Amniotic epithelial cell (primary cell): ENCODE data around the gene SHC4.
A peak's percentile ranks its signal among the peaks of the same experiment; 100 is the strongest.
"Not testable (repeated sequence)": the region's sequence is repeated elsewhere in the genome, so short reads cannot be mapped to it uniquely, and the experiment has no call there.

Experiments
- DNase-seq: peaks from one replicate; pipeline ENCODE4 v3.0.0-alpha.2; 2010; ENCODE audit warnings: low read depth

SHC4 gene

GRCh38 chr15:48795901-48796300 is 167.8 kb downstream of the SHC4 start:
- DNase-seq, result no peak

GRCh38 chr15:48794697-48795134 is 169.0 kb downstream of the SHC4 start:
- no peak for DNase-seq

- DNase-seq, result no peak
Measured at GRCh38 chr15:48792408-48792807, 171.3 kb downstream of the SHC4 start.

GRCh38 chr15:48790466-48791115 is 173.1 kb downstream of the SHC4 start:
- not testable (repeated sequence) for DNase-seq

- DNase-seq, result no peak
Measured at GRCh38 chr15:48785712-48786111, 178.0 kb downstream of the SHC4 start.

- DNase-seq, result no peak
Measured at GRCh38 chr15:48785195-48785594, 178.5 kb downstream of the SHC4 start.

- DNase-seq, result no peak
Measured at GRCh38 chr15:48784756-48785155, 179.0 kb downstream of the SHC4 start.

- no peak for DNase-seq
Measured at GRCh38 chr15:48782911-48783310, 180.8 kb downstream of the SHC4 start.

- DNase-seq, result no peak
Measured at GRCh38 chr15:48781481-48782081, 182.1 kb downstream of the SHC4 start.

- no peak for DNase-seq
Measured at GRCh38 chr15:48781017-48781416, 182.7 kb downstream of the SHC4 start.

- DNase-seq, result peak; percentile 12
Measured at GRCh38 chr15:48778331-48778730, 185.4 kb downstream of the SHC4 start.

GRCh38 chr15:48777645-48778330 is 185.9 kb downstream of the SHC4 start:
- no peak for DNase-seq

GRCh38 chr15:48775546-48775945 is 188.2 kb downstream of the SHC4 start:
- peak; percentile 24 for DNase-seq

- DNase-seq, result peak; percentile 33
Measured at GRCh38 chr15:48774484-48774883, 189.2 kb downstream of the SHC4 start.
